ENCODE data around the gene SEC22C.
"Not testable (repeated sequence)": the region's sequence is repeated elsewhere in the genome, so short reads cannot be mapped to it uniquely, and the experiment has no call there.

Gene SEC22C

GRCh38 chr3:42579346-42579745 is 2.4 kb downstream of the SEC22C start:
- DNase-seq, result not testable (repeated sequence)

DNA sequence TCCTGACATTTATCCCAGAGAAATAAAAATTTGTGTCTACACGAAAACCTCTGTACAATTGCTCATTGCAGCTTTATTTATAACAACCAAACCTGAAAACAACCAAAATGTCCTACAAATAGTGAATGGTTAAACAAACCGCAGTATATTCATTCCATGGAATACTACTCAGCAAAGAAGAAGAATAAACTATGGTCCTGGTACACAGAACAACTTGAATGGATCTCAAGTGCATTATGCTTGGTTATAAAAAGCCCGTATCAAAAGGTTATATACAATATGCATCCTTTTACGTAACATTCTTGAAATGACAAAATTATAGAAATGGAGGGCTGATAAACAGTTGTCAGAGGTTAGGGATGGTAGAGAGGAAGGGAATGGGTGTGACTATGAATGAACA is 3.7 kb downstream of the SEC22C start:
- no peak for DNase-seq

- DNase-seq, result no peak
Measured at GRCh38 chr3:42575137-42575741, 6.5 kb downstream of the SEC22C start.

GRCh38 chr3:42572278-42572677 is 9.5 kb downstream of the SEC22C start:
- no peak for DNase-seq

DNA sequence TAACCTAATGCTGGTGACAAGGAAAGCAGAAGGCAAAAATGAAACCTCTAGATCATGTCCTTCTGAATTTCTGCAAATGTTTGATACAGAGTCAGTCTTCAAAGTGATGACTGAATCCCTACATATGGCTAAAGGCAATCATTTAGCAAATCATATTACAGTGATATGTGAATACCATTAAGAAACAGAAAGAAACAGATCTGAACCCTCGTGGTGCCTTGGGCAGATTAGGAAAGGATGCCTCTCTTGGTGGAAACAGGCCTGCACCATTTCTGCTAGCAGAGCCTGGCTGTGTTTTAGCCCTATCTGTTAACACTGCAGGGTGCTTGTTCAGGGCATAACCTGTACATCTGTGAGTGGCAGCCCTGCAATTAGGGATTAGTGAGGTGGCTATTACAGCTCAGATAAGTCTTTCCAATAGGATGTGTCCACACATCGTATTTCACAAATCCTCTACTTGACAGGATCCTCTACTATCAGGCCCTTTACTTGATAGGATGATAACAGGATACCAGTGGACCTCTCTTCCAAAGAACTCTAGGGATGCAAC is 12.1 kb downstream of the SEC22C start:
- DNase-seq, result no peak

DNA sequence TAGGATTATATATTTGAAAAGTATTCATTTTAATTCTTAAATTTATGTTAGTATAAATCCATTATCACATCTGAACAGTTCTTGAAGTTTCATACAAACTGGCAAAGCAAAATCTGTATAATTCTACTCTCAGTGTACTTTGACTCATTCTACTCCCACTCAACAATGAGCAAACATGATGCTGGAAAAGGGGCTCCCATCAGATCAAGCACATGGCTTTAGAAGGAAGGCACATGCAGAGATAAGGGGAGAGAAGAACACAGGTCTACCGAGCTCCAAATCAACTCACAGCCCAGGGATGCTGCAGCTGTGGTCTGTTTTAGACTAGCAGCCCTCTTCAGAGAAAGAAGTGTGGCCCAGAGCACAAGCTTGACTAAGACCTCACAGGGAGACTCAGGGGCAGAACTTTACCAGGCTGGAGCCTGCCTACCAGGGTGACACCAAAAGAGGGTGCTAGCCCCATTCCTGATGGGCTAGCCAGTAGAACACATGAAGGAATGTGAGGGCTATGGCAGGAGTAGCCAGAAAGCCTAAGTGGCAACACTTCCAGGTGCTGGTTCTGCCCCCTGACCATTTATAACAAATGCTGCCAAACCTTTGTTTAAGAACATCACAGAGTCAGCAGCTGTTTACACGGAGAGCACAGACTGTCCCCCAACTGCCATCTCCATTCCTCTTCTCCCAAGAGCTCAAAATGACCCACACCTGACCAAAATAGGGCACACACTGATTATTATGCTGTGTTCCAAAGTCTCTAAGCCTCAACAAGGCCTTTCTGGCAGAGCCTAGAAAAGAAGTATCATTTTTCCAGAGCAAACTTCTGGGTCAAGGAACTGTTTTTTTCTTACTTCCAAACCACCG is 19.5 kb downstream of the SEC22C start:
- DNase-seq, result no peak

DNA sequence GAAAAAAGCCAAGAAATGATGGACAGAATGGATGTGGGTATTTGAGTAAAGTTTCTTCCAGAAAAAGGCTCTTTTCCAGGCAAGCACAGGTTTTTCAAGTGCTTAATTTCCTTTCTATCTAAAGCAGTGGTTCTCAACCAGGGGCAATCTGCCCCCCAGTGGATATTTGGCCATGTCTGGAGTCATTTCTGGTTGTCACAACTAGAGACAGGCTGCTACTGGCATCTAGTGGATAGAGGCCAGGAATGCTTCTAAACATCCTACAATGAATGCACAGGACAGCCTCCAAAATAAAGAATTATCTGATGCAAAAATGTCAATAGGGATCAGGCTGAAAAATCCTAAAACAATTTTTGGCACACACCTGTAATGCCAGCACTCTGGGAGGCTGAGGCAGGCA is 23.9 kb downstream of the SEC22C start:
- DNase-seq, result no peak

- not testable (repeated sequence) for DNase-seq
Measured at GRCh38 chr3:42556817-42557216, 24.9 kb downstream of the SEC22C start.

DNA sequence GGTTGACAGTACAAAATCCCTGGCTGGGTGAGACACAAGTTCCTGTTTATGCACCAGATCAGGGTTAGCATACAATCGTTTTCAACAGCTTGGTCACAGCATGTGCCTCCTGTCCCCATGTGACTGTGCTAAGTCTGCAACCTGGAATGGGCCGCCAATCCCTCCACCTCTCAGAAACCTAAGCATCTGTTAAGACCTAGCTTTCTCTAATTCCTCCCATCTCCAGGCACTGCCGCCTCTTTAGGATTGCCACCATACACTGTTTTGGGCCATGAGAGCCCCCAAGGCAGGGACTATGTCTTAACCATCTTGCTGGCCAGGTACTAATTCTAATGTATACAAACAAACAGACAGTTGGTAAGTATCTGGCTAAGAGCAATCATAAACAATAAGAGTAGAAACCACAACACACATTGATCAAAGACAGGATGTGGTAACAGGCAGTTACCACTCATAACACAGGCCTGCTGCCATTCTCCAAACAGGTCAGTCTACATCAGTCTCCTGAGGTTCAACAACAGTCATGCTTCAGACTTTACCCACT is 25.6 kb downstream of the SEC22C start:
- no peak for DNase-seq

DNA sequence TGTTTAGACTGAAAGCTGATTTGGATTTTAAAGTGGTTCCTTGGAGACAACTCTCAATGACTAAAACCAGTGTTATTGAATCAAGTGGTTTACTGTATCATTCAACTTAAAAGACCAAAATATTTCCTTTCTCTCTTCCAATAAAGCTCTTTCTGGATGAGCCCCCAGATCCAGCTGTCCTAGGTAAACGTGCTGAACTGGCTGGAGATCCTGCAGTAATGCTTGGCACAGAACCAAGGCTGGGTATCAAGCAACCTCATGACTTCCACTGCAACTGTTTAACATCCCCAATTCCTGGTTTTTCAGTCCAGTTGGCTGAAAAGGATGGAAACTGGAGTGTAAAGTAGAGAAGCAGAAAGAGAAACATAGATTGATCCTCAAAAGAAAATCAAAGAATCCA is 28.9 kb downstream of the SEC22C start:
- DNase-seq, result no peak

DNA sequence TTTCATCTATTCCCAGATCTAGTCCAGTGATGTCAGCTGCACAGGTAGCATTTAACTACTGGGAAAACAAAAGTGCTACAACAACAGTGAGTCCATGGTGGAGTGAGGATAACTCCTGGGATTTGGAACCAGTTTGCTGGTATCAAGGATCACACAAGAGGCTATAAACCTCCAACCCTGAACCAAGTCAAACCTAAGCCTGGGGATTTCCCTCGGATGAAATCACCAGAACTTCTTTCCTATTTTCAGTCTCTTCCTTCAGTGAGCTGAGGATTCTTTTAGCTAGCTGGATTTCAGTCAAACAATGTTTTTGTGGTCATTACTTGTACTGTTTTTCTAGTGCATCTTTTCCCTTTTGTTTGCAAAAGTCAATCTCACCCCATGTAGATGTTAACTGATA is 31.5 kb downstream of the SEC22C start:
- no peak for DNase-seq

DNA sequence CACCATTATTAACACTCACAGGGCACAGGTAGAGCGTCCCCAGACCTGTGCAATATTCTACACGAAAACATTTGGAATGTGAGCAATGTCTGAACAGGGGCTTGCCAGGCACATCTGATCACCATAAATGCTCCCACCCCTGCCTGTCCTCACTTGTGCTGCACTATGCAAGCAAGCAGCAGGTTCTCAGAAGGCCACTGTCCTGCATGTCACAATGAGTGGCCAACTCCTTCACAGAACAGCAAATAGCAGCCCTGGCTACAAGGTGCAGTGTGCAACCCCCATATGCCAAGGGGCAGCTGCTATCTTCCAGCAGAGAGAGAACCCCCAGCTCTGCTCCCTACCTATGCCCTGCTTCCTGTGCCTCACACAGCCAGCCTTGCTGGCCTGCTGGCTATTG is 32.6 kb downstream of the SEC22C start:
- no peak for DNase-seq

- no peak for DNase-seq
Measured at GRCh38 chr3:42547401-42547945, 34.3 kb downstream of the SEC22C start.

- no peak for DNase-seq
Measured at GRCh38 chr3:42546691-42547213, 35.0 kb downstream of the SEC22C start.

- DNase-seq, result no peak
Measured at GRCh38 chr3:42545284-42545900, 36.4 kb downstream of the SEC22C start.

DNA sequence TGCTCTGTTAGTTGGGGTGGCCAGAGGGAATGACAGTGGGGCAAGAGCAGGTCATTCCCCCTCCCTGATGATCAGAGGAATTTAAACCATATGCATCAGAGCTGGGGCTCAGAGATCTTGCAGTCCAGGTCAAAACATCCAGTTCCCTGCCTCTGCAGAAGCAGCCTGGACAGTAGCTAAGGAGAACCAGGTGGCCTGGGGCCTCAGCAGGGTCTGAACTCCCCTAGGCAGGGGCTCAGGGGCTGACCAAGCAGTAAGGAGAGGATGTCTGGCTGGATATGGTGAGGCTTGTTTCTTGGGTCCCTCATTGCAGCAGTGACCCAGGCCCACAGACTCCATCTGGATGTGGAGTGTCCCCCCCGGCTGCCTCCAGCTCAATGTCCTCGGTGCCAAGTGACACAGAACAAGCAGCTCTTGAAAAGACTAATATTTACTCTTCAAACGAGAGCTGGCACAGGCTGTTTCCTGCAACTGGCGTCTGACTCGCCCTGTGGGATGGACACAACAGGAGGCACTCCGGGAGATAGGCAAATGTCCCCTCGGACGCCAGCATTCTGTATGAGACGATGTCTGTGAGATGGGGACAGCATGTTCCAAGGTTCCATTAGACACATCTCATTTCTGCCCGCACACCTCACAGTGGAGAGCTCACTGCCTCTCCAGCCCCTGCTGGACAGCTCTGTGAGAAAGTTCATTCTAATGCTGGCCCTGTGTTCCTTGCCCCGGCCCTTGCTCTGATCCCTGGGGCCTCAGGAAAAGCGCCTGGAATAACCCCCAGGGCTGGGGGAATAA is 37.1 kb downstream of the SEC22C start:
- no peak for DNase-seq

DNA sequence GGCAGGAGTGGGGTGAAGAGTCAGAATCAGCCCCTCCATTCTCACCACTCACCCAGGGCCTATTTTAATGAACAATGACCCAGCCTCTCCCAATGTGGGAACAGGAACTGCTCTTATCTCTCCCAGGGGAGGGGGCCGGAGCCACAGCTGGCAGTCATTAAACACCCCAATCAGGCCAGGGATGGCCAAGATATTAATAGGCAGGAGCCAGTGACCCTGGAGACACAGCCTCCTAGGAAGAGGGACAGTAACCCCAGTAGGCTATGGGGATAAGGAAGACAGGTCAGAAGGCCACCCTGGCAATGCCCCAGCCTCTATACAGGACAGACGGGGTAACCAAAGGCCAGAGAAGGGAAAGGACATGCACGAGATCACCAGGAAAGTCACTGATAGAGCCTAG is 40.7 kb downstream of the SEC22C start:
- no peak for DNase-seq

DNA sequence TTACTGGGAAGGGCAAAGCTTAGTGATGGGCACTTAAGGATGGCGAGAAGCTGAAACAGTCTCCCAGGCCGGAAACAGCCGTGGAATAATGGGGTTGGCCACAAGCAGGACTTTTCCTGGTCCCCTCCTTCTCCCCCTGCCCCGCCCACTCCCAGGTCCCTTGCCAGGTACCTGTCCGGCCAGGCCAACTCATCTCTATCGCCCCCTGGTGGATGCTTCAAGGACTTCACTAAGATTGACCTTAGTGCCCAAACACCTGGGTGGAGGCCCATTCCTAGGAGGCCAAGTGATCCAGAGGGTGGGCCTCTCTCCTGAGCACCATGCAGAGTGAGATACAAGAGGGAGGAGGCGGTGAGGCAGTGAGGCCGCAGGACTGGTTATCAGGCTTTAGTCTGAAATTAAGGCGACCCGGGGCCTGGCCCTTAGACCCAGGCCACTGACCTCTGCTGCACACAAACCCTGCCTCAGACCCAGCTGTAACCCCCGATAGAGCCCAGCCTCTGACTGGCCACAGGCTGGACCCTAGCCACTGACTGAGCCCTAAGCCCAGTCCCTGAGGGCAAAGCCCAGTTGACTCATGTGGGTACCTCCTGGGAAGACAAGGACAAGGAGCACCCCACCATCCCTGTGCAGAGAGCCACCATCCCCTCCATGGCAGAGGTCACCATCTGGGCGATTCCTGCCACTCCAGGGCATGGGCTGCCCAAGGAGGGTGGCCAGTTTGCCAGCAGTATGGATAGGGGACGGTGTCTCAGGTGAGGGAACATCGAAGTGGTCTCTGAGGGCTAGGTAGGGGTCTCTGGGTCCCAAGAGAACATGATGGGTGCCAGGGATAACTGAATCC is 41.7 kb downstream of the SEC22C start:
- no peak for DNase-seq

DNA sequence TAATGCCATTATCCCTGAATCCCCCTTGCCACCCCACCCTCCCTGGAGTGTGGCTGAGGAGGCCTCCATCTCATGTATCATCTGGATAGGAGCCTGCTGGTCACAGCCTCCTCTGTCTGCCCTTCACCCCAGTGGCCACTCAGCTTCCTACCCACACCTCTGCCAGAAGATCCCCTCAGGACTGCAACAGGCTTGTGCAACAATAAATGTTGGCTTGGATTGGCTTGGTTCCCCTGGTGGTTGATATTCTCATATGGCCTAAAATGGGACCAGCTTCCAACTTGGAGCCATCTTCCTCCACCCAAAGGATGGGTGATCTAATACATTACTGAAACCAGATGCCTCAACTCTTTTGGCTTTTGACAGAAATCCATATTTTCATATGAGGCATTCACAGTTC is 44.4 kb downstream of the SEC22C start:
- no peak for DNase-seq

DNA sequence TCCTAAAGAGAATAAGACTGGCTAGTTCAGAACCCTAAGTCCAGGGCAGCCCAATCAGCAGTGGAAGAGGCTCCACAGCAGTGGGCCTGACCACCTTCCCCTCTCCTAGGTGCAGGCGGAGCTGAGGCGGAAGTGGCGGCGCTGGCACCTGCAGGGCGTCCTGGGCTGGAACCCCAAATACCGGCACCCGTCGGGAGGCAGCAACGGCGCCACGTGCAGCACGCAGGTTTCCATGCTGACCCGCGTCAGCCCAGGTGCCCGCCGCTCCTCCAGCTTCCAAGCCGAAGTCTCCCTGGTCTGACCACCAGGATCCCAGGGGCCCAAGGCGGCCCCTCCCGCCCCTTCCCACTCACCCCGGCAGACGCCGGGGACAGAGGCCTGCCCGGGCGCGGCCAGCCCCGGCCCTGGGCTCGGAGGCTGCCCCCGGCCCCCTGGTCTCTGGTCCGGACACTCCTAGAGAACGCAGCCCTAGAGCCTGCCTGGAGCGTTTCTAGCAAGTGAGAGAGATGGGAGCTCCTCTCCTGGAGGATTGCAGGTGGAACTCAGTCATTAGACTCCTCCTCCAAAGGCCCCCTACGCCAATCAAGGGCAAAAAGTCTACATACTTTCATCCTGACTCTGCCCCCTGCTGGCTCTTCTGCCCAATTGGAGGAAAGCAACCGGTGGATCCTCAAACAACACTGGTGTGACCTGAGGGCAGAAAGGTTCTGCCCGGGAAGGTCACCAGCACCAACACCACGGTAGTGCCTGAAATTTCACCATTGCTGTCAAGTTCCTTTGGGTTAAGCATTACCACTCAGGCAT is 45.6 kb downstream of the SEC22C start:
- DNase-seq, result no peak

Data from NCI-H187 treated with DMSO at 0.1 percent for 48 hours (cell line).